Measurements from ENCODE around the gene CACNA1H. TPM values are rescaled to one million over a fixed set of nuclear protein-coding genes. Genes with fewer than 3 reads are reported as not detected.

Gene CACNA1H
- total RNA-seq, 2 donors from 2014 or later, result 0.48 to 0.79 TPM

GRCh38 chr16:1159973-1160772, 7.3 kb downstream of the CACNA1H start:
- Mint-ChIP-seq H3K27ac (no peak overlapping the region), H3K9me3 (no peaks in the 10 kb centered on the region), H3K4me3 (no peak overlapping the region), H3K4me1 (ENCODE audit: low read depth) (no peaks in the 10 kb centered on the region), H3K27me3 (ENCODE audit: low read depth) (peaks cover 7% of the 10 kb centered on the region), H3K36me3 (ENCODE audit: insufficient read depth in 2 of 2) (no peaks in the 10 kb centered on the region)
- no peak for DNase-seq
- no peak for ATAC-seq (replicated peaks in 1 of 2)

- H3K27ac Mint-ChIP-seq, result no peak overlapping the region
- H3K4me1 Mint-ChIP-seq (ENCODE audit: low read depth), result no peaks in the 10 kb centered on the region
- H3K27me3 Mint-ChIP-seq (ENCODE audit: low read depth), result no peaks in the 10 kb centered on the region
- no peaks in the 10 kb centered on the region for H3K9me3 Mint-ChIP-seq
- no peak overlapping the region for H3K4me3 Mint-ChIP-seq
- DNase-seq, result no peak
- no peak for ATAC-seq (replicated peaks in 1 of 2)
- no peaks in the 10 kb centered on the region for H3K36me3 Mint-ChIP-seq (ENCODE audit: insufficient read depth in 2 of 2)
These were observed 8.0 kb downstream of the CACNA1H start for GRCh38 chr16:1160773-1161348.

GRCh38 chr16:1162701-1163566, 10.0 kb downstream of the CACNA1H start:
- no peaks in the 10 kb centered on the region for H3K36me3 Mint-ChIP-seq (ENCODE audit: insufficient read depth in 2 of 2)
- no peaks in the 10 kb centered on the region for H3K27me3 Mint-ChIP-seq (ENCODE audit: low read depth)
- DNase-seq (no peak), ATAC-seq (replicated peaks in 1 of 2) (no peak)
- H3K27ac Mint-ChIP-seq, result no peak overlapping the region
- no peaks in the 10 kb centered on the region for H3K4me1 Mint-ChIP-seq (ENCODE audit: low read depth)
- H3K9me3 Mint-ChIP-seq, result no peaks in the 10 kb centered on the region
- no peak overlapping the region for H3K4me3 Mint-ChIP-seq

- no peak for DNase-seq
- H3K4me3 Mint-ChIP-seq, result no peak overlapping the region
These were observed 10.7 kb downstream of the CACNA1H start for GRCh38 chr16:1163567-1164055.

GRCh38 chr16:1164382-1164781, 11.5 kb downstream of the CACNA1H start:
- H3K27ac Mint-ChIP-seq, result no peak overlapping the region
- no peaks in the 10 kb centered on the region for H3K36me3 Mint-ChIP-seq (ENCODE audit: insufficient read depth in 2 of 2)
- H3K4me1 Mint-ChIP-seq (ENCODE audit: low read depth), result no peaks in the 10 kb centered on the region
- DNase-seq (no peak), ATAC-seq (replicated peaks in 1 of 2) (no peak)
- H3K9me3 Mint-ChIP-seq, result no peaks in the 10 kb centered on the region
- H3K4me3 Mint-ChIP-seq, result no peak overlapping the region
- no peaks in the 10 kb centered on the region for H3K27me3 Mint-ChIP-seq (ENCODE audit: low read depth)

More at GRCh38 chr16:1163567-1164055, 10.7 kb downstream of the CACNA1H start:
- Mint-ChIP-seq H3K9me3 (no peaks in the 10 kb centered on the region), H3K4me1 (ENCODE audit: low read depth) (no peaks in the 10 kb centered on the region), H3K27me3 (ENCODE audit: low read depth) (no peaks in the 10 kb centered on the region), H3K36me3 (ENCODE audit: insufficient read depth in 2 of 2) (no peaks in the 10 kb centered on the region), H3K27ac (no peak overlapping the region)
- no peak for ATAC-seq (replicated peaks in 1 of 2)

GRCh38 chr16:1164975-1165374, 12.1 kb downstream of the CACNA1H start:
- Mint-ChIP-seq H3K27ac (no peak overlapping the region), H3K9me3 (no peaks in the 10 kb centered on the region), H3K36me3 (ENCODE audit: insufficient read depth in 2 of 2) (no peaks in the 10 kb centered on the region), H3K4me1 (ENCODE audit: low read depth) (no peaks in the 10 kb centered on the region), H3K4me3 (no peak overlapping the region), H3K27me3 (ENCODE audit: low read depth) (no peaks in the 10 kb centered on the region)
- ATAC-seq (replicated peaks in 1 of 2) (no peak), DNase-seq (no peak)

GRCh38 chr16:1165511-1165910, 12.6 kb downstream of the CACNA1H start:
- Mint-ChIP-seq H3K27me3 (ENCODE audit: low read depth) (no peaks in the 10 kb centered on the region), H3K9me3 (no peaks in the 10 kb centered on the region), H3K27ac (no peak overlapping the region), H3K36me3 (ENCODE audit: insufficient read depth in 2 of 2) (no peaks in the 10 kb centered on the region), H3K4me3 (no peak overlapping the region), H3K4me1 (ENCODE audit: low read depth) (no peaks in the 10 kb centered on the region)
- no peak for ATAC-seq (replicated peaks in 1 of 2)
- DNase-seq, result no peak

GRCh38 chr16:1167276-1168107, 14.6 kb downstream of the CACNA1H start:
- Mint-ChIP-seq H3K36me3 (ENCODE audit: insufficient read depth in 2 of 2) (no peaks in the 10 kb centered on the region), H3K27me3 (ENCODE audit: low read depth) (no peaks in the 10 kb centered on the region), H3K9me3 (no peaks in the 10 kb centered on the region), H3K27ac (no peak overlapping the region), H3K4me1 (ENCODE audit: low read depth) (no peaks in the 10 kb centered on the region), H3K4me3 (no peak overlapping the region)
- DNase-seq, result no peak
- ATAC-seq (replicated peaks in 1 of 2), result no peak

GRCh38 chr16:1168837-1169236, 15.9 kb downstream of the CACNA1H start:
- Mint-ChIP-seq H3K36me3 (ENCODE audit: insufficient read depth in 2 of 2) (no peaks in the 10 kb centered on the region), H3K4me3 (no peak overlapping the region), H3K27me3 (ENCODE audit: low read depth) (no peaks in the 10 kb centered on the region), H3K4me1 (ENCODE audit: low read depth) (no peaks in the 10 kb centered on the region), H3K9me3 (no peaks in the 10 kb centered on the region), H3K27ac (no peak overlapping the region)
- DNase-seq (no peak), ATAC-seq (replicated peaks in 1 of 2) (no peak)

GRCh38 chr16:1169285-1170075, 16.6 kb downstream of the CACNA1H start:
- DNase-seq (no peak), ATAC-seq (replicated peaks in 1 of 2) (no peak)
- no peak overlapping the region for H3K27ac Mint-ChIP-seq
- H3K4me1 Mint-ChIP-seq (ENCODE audit: low read depth), result no peaks in the 10 kb centered on the region
- H3K36me3 Mint-ChIP-seq (ENCODE audit: insufficient read depth in 2 of 2), result no peaks in the 10 kb centered on the region
- no peak overlapping the region for H3K4me3 Mint-ChIP-seq
- H3K27me3 Mint-ChIP-seq (ENCODE audit: low read depth), result no peaks in the 10 kb centered on the region
- H3K9me3 Mint-ChIP-seq, result no peaks in the 10 kb centered on the region

GRCh38 chr16:1170076-1170418, 17.1 kb downstream of the CACNA1H start:
- no peaks in the 10 kb centered on the region for H3K9me3 Mint-ChIP-seq
- no peak for ATAC-seq (replicated peaks in 1 of 2)

GRCh38 chr16:1171001-1171400, 18.1 kb downstream of the CACNA1H start:
- H3K27me3 Mint-ChIP-seq (ENCODE audit: low read depth), result no peaks in the 10 kb centered on the region
- H3K4me1 Mint-ChIP-seq (ENCODE audit: low read depth), result no peaks in the 10 kb centered on the region
- ATAC-seq (replicated peaks in 1 of 2), result no peak
- DNase-seq, result no peak
- no peak overlapping the region for H3K27ac Mint-ChIP-seq
- H3K36me3 Mint-ChIP-seq (ENCODE audit: insufficient read depth in 2 of 2), result no peaks in the 10 kb centered on the region
- H3K4me3 Mint-ChIP-seq, result no peak overlapping the region
- no peaks in the 10 kb centered on the region for H3K9me3 Mint-ChIP-seq

More at GRCh38 chr16:1170076-1170418, 17.1 kb downstream of the CACNA1H start:
- no peak overlapping the region for H3K27ac Mint-ChIP-seq
- H3K36me3 Mint-ChIP-seq (ENCODE audit: insufficient read depth in 2 of 2), result no peaks in the 10 kb centered on the region
- DNase-seq, result no peak
- no peak overlapping the region for H3K4me3 Mint-ChIP-seq
- no peaks in the 10 kb centered on the region for H3K4me1 Mint-ChIP-seq (ENCODE audit: low read depth)
- H3K27me3 Mint-ChIP-seq (ENCODE audit: low read depth), result no peaks in the 10 kb centered on the region
